Stomach (tissue), 4 donors: ENCODE results near the gene LTO1.

Experiments
- CTCF ChIP-seq, 7 experiments: fragments of 450-650 bp in 4 of 7; fragments of 200-600 bp in 3 of 7; sonication (generic) in 3 of 7; IDR thresholded peaks; one replicate each; pipeline ENCODE4 v1.5.1; 2016 to 2019; ENCODE audit warnings: antibody characterized with exemption in 7 of 7, control low read depth in 2 of 7, mild to moderate bottlenecking in 1 of 7
- EP300 ChIP-seq: sonication (generic); formaldehyde crosslinking; IDR thresholded peaks from one replicate; pipeline ENCODE4 v1.6.1; 2017; ENCODE audit warnings: antibody characterized with exemption
- POLR2A ChIP-seq, 4 donors: fragments of 450-650 bp; IDR thresholded peaks; one replicate each; pipeline ENCODE4 v1.6.1; 2016; ENCODE audit warnings: antibody characterized with exemption in 4 of 4, control low read depth in 2 of 4, mild to moderate bottlenecking in 1 of 4, moderate library complexity in 1 of 4
- POLR2AphosphoS5 ChIP-seq, 3 donors: sonication (generic); formaldehyde crosslinking; IDR thresholded peaks; one replicate each; pipeline ENCODE4 v1.6.1; 2016; ENCODE audit warnings: antibody characterized with exemption in 3 of 3

GRCh38 chr11:69647761-69648497 is 27.2 kb downstream of the LTO1 start:
- TF ChIP-seq CTCF (IDR thresholded peaks at IDR 0.05) (no peak), POLR2A (IDR thresholded peaks at IDR 0.05) (no peak), EP300 (no peak), POLR2AphosphoS5 (IDR thresholded peaks at IDR 0.05) (no peak)
